ENCODE results near the gene DHX16.
A peak's percentile ranks its signal among the peaks of the same experiment; 100 is the strongest.

DHX16 gene

GRCh38 chr6:30691208-30691847 lies 18.5 kb upstream of the DHX16 start:
- no peak for DNase-seq

- peak; percentile 38 for DNase-seq
These were observed 17.8 kb upstream of the DHX16 start, which contains the start of gene NRM for GRCh38 chr6:30690403-30691207. Gene NRM (minus strand): TSS chr6:30690984. CDS start chr6:30690974, 10 bp downstream.

- DNase-seq = no peak
These were observed 17.2 kb upstream of the DHX16 start for GRCh38 chr6:30689985-30690384.

GRCh38 chr6:30689022-30689865 lies 16.4 kb upstream of the DHX16 start:
- no peak for DNase-seq

- DNase-seq = no peak
These were observed 15.8 kb upstream of the DHX16 start for GRCh38 chr6:30688569-30688968.

GRCh38 chr6:30687659-30688431 lies 15.0 kb upstream of the DHX16 start:
- DNase-seq = no peak

GRCh38 chr6:30686908-30687658 lies 14.3 kb upstream of the DHX16 start:
- no peak for DNase-seq

GRCh38 chr6:30686009-30686907 lies 13.5 kb upstream of the DHX16 start, which contains the start of gene PPP1R18:
Gene PPP1R18 (minus strand): TSS chr6:30686645. CDS start chr6:30686018, 627 bp downstream.
- DNase-seq = no peak

- no peak for DNase-seq
These were observed 12.6 kb upstream of the DHX16 start for GRCh38 chr6:30685157-30686008.

GRCh38 chr6:30684386-30685156 lies 11.8 kb upstream of the DHX16 start:
- DNase-seq = no peak

- DNase-seq = no peak
These were observed 11.2 kb upstream of the DHX16 start for GRCh38 chr6:30683980-30684338.

GRCh38 chr6:30683183-30683979 lies 10.6 kb upstream of the DHX16 start:
- DNase-seq = no peak

- DNase-seq = no peak
These were observed 9.6 kb upstream of the DHX16 start for GRCh38 chr6:30682143-30683117.

GRCh38 chr6:30681766-30682142 lies 8.9 kb upstream of the DHX16 start:
- no peak for DNase-seq

- DNase-seq = no peak
These were observed 7.1 kb upstream of the DHX16 start for GRCh38 chr6:30679765-30680535.

All from cortex of kidney (tissue), 1 donor.